HepG2 (cell line): ENCODE results near the gene ANKRD39. TPM values are rescaled to one million over a fixed set of nuclear protein-coding genes. Genes with fewer than 3 reads are reported as not detected.

Experiments used
- FOXM1 ChIP-seq: sonication (generic); formaldehyde crosslinking; IDR thresholded peaks from 2 replicates; pipeline ENCODE4 v1.5.0; 2020; ENCODE audit warnings: missing genetic modification reagents
- KDM3A ChIP-seq: IDR thresholded peaks from 2 replicates; pipeline ENCODE4 v1.6.1; 2018; ENCODE audit warnings: low read depth, missing compliant biosample characterization
- KDM5B ChIP-seq: sonication (generic); formaldehyde crosslinking; IDR thresholded peaks from 2 replicates; pipeline ENCODE4 v1.4.0; 2020; ENCODE audit warnings: missing genetic modification reagents, mild to moderate bottlenecking, borderline replicate concordance
- RARG ChIP-seq: sonication (generic); formaldehyde crosslinking; IDR thresholded peaks from 2 replicates; pipeline ENCODE4 v1.4.0; 2020; ENCODE audit warnings: low read depth, mild to moderate bottlenecking, missing genetic modification reagents
- REST ChIP-seq, 2 experiments: IDR thresholded peaks; 2 replicates each; pipeline ENCODE4 v1.6.1; 2011 to 2012; ENCODE audit warnings: low read length in 2 of 2, borderline replicate concordance in 1 of 2, low read depth in 1 of 2, mild to moderate bottlenecking in 1 of 2, moderate library complexity in 1 of 2
- SP4 ChIP-seq: sonication (generic); formaldehyde crosslinking; IDR thresholded peaks from 2 replicates; pipeline ENCODE4 v1.8.1; 2023; ENCODE audit warnings: mild to moderate bottlenecking, missing genetic modification reagents
- SRSF1 ChIP-seq: fragments of 200-400 bp; formaldehyde crosslinking; optimal IDR thresholded peaks from 2 replicates; pipeline ENCODE3; 2017; ENCODE audit warnings: mild to moderate bottlenecking, low read depth, low read length, moderate library complexity
- SYNCRIP ChIP-seq: fragments of 200-400 bp; formaldehyde crosslinking; IDR thresholded peaks from 2 replicates; pipeline ENCODE4 v1.6.1; 2018; ENCODE audit warnings: mild to moderate bottlenecking, low read depth, low read length; ENCODE audit not compliant: insufficient read depth
- THAP7 ChIP-seq: sonication (generic); formaldehyde crosslinking; IDR thresholded peaks from 2 replicates; pipeline ENCODE4 v1.8.1; 2023; ENCODE audit warnings: mild to moderate bottlenecking, missing genetic modification reagents
- TP53 ChIP-seq: sonication (generic); formaldehyde crosslinking; conservative IDR thresholded peaks from 2 replicates; pipeline ENCODE4 v1.4.0; 2020; ENCODE audit warnings: missing genetic modification reagents
- ZFP41 ChIP-seq: sonication (generic); formaldehyde crosslinking; IDR thresholded peaks from 2 replicates; pipeline ENCODE4 v1.4.0; 2020; ENCODE audit warnings: mild to moderate bottlenecking, missing genetic modification reagents, borderline replicate concordance
- ZNF547 ChIP-seq: sonication (generic); formaldehyde crosslinking; IDR thresholded peaks from 2 replicates; pipeline ENCODE4 v1.5.1; 2020; ENCODE audit warnings: mild to moderate bottlenecking, missing genetic modification reagents
- ZNF556 ChIP-seq: sonication (generic); formaldehyde crosslinking; IDR thresholded peaks from 2 replicates; pipeline ENCODE4 v1.4.0; 2020; ENCODE audit warnings: mild to moderate bottlenecking, missing genetic modification reagents, borderline replicate concordance
- polyA plus RNA-seq, 8 experiments: library from polyadenylated mRNA; depleted of rRNA in 3 of 8; stranded (reverse) in 7 of 8; unstranded in 1 of 8; fragments of >200 nt; fragmentation: Illumina TruSeq in 4 of 8; extraction: Trizol in 4 of 8; gene quantifications; 2 replicates each; pipeline versions ENCODE4 v1.2.1 to v1.2.3, GENCODE V29; 2011 to 2016; ENCODE audit warnings: low read depth in 4 of 8, missing spikeins in 1 of 8, mixed read lengths in 1 of 8; ENCODE audit not compliant: insufficient read depth in 1 of 8
- total RNA-seq, 5 experiments: library from RNA; depleted of rRNA; stranded (reverse); fragments of >200 nt; fragmentation: Illumina TruSeq; extraction: Trizol; gene quantifications; 2 replicates each; pipeline ENCODE4 v1.2.3, GENCODE V29; 2016; ENCODE audit warnings: low read depth in 1 of 5
- TF ChIP-seq, protein P1 (sequence below): sonication (generic); formaldehyde crosslinking; IDR thresholded peaks from 2 replicates; pipeline ENCODE4 v1.4.0; 2020; ENCODE audit warnings: mild to moderate bottlenecking, missing genetic modification reagents
- TF ChIP-seq, protein P2 (sequence below), 2 experiments: sonication (generic) in 1 of 2; formaldehyde crosslinking in 1 of 2; IDR thresholded peaks; 2 replicates each; pipeline versions ENCODE4 v1.6.1 to v1.9.0; 2014 to 2022; ENCODE audit warnings: antibody characterized with exemption in 1 of 2, borderline replicate concordance in 1 of 2, inconsistent platforms in 1 of 2, low read depth in 1 of 2, missing genetic modification reagents in 1 of 2

Gene ANKRD39
- total and polyA plus RNA-seq, 2 of the 13 experiments (the other 11 are each of a cell fraction or from before 2014, with no cell fraction given): 23.2 to 24.8 TPM

DNA sequence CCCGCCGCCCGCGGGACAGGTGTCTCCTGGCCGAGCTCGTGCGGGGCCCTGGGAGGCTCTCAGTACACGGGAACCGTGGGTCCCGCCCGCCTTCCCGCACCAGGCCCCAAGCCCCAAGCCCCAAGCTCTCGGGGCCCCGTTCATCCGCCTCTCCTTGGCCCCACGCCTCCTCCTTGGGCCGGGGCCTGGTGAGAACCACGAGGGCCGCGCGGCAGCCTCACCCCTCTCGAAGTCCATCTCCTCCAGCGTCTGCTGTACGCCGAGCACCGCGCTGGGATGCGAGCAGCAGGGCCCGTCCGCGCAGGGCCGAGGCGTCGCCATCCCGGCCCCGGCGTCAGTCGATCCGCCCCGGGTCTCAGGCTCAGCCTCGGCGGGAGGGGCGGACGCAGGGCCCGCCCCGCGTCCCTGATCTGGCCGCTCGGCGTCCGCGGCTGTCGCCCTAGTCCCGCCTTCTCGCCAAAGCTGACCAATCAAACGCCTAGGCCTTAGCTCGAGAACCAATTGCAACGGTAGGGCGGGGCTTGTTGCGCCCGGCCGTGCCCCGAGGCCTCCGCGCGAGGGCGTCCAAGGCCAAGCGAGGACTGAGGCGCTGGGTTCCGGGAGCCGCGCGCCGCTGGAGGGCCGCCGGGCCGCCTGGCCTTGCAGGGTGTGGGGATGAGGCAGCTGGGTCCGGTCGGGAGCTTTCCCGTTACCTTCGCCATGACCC is at the start of gene ANKRD39 (continued):
- no peak for TF ChIP-seq REST (IDR thresholded peaks at IDR 0.05; ENCODE audit: borderline replicate concordance in 1 of 2, low read depth in 1 of 2, low read length in 2 of 2)
- TF ChIP-seq TP53 (CRISPR knock-in tag): no peak; the same call in 1 of the 2 replicates
- peak; percentile 91 for TF ChIP-seq ZNF547
- TF ChIP-seq, protein P1, sequence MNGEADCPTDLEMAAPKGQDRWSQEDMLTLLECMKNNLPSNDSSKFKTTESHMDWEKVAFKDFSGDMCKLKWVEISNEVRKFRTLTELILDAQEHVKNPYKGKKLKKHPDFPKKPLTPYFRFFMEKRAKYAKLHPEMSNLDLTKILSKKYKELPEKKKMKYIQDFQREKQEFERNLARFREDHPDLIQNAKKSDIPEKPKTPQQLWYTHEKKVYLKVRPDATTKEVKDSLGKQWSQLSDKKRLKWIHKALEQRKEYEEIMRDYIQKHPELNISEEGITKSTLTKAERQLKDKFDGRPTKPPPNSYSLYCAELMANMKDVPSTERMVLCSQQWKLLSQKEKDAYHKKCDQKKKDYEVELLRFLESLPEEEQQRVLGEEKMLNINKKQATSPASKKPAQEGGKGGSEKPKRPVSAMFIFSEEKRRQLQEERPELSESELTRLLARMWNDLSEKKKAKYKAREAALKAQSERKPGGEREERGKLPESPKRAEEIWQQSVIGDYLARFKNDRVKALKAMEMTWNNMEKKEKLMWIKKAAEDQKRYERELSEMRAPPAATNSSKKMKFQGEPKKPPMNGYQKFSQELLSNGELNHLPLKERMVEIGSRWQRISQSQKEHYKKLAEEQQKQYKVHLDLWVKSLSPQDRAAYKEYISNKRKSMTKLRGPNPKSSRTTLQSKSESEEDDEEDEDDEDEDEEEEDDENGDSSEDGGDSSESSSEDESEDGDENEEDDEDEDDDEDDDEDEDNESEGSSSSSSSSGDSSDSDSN (CRISPR knock-in tag): peak; percentile 93
- TF ChIP-seq ZNF556 (CRISPR knock-in tag): peak; percentile 89
- TF ChIP-seq FOXM1: no peak
- TF ChIP-seq RARG (CRISPR knock-in tag): peak; percentile 85
- peak; percentile 97 for TF ChIP-seq KDM5B (CRISPR knock-in tag)
- TF ChIP-seq THAP7 (CRISPR knock-in tag): 0 out of 2 replicates have a peak, but pooled peaks have one; percentile 56
- TF ChIP-seq SP4 (CRISPR knock-in tag): peak; percentile 100
- TF ChIP-seq, protein P2, sequence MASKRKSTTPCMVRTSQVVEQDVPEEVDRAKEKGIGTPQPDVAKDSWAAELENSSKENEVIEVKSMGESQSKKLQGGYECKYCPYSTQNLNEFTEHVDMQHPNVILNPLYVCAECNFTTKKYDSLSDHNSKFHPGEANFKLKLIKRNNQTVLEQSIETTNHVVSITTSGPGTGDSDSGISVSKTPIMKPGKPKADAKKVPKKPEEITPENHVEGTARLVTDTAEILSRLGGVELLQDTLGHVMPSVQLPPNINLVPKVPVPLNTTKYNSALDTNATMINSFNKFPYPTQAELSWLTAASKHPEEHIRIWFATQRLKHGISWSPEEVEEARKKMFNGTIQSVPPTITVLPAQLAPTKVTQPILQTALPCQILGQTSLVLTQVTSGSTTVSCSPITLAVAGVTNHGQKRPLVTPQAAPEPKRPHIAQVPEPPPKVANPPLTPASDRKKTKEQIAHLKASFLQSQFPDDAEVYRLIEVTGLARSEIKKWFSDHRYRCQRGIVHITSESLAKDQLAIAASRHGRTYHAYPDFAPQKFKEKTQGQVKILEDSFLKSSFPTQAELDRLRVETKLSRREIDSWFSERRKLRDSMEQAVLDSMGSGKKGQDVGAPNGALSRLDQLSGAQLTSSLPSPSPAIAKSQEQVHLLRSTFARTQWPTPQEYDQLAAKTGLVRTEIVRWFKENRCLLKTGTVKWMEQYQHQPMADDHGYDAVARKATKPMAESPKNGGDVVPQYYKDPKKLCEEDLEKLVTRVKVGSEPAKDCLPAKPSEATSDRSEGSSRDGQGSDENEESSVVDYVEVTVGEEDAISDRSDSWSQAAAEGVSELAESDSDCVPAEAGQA (IDR thresholded peaks at IDR 0.05; ENCODE audit: low read depth): no peak; the same call in 1 of the 2 replicates
- TF ChIP-seq, protein P2 (CRISPR knock-in tag; IDR thresholded peaks at IDR 0.05; ENCODE audit: borderline replicate concordance): 0 out of 2 replicates have a peak, but pooled peaks have one; percentile 74
- no peak for TF ChIP-seq SYNCRIP
- no peak for TF ChIP-seq SRSF1
- no peak for TF ChIP-seq ZFP41 (CRISPR knock-in tag)
- TF ChIP-seq KDM3A (CRISPR knock-in tag): peak; percentile 87; the same call in 1 of the 2 replicates
